ENCODE data around the gene GTF3C1. TPM values are rescaled to one million over a fixed set of nuclear protein-coding genes. Genes with fewer than 3 reads are reported as not detected.

GTF3C1 gene
- total and polyA plus RNA-seq, 2 of the 8 experiments (the other 6 are each of a cell fraction or from before 2014, with no cell fraction given): 89.3 to 126 TPM

DNA sequence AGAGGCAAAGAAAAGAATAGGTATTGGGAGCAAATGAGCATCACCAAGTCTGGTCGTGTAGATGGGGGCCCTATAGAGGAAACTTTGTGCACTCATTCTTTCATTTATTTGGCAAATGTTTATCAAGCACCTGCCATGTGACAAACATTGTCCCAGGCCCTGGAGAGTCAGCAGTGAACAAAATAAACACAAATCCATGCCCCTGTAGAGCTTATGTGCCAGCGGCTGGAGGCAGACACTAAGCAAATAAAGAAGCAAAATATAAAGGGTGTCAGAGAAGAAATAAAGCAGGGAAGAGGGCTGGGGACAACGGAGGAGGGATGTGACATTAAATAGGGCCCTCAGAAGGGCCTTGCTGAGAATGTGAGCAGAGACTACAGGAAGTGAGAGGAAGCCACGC lies 45.8 kb upstream of the GTF3C1 start:
- H3K4me3 ChIP-seq (ENCODE audit: extremely low read depth in 1 of 4, insufficient read depth in 2 of 4, low read depth in 3 of 4, low read length in 4 of 4): no peak overlapping the region
- ChIA-PET POLR2A (ENCODE audit: partially characterized antibody) (no interaction called here), CTCF (ENCODE audit: partially characterized antibody) (interaction anchor here (1.5 to 4.6 kb wide), 3 partner anchors 9 to 103 kb away, joined by 4 to 19 read pairs (median 7); no protein-coding TSS in a partner anchor)
- H4K20me1 ChIP-seq (replicated peaks in 1 of 2; ENCODE audit: control insufficient read depth in 1 of 2, insufficient read depth in 2 of 2, low read length in 2 of 2): no peaks in the 10 kb centered on the region
- H2BK12ac ChIP-seq (ENCODE audit: low read depth, low read length): no peak overlapping the region
- H3K4ac ChIP-seq (replicated peaks; ENCODE audit: insufficient read length, low read depth, low read length): no peak overlapping the region
- no peaks in the 10 kb centered on the region for H3K79me1 ChIP-seq (ENCODE audit: low read depth, low read length)
- H3K18ac ChIP-seq (ENCODE audit: extremely low read depth, low read length): no peak overlapping the region
- no peak overlapping the region for H3K14ac ChIP-seq (ENCODE audit: insufficient read length)
- no peak overlapping the region for H3K9ac ChIP-seq (replicated peaks in 1 of 4; ENCODE audit: extremely low read depth in 1 of 4, low read depth in 3 of 4, low read length in 3 of 4)
- FAIRE-seq (no peak), DNase-seq (ENCODE audit: low read depth in 1 of 2, low spot score in 2 of 2) (no peak)
- no peak overlapping the region for H2AFZ ChIP-seq (ENCODE audit: low read length)
- H3K23ac ChIP-seq (ENCODE audit: insufficient read length): no peak overlapping the region
- no peaks in the 10 kb centered on the region for H3K9me3 ChIP-seq (ENCODE audit: insufficient read depth in 2 of 2, low read depth in 1 of 2, low read length in 1 of 2)
- H2BK5ac ChIP-seq (ENCODE audit: low read depth, low read length): no peak overlapping the region
- H2BK120ac ChIP-seq (replicated peaks; ENCODE audit: low read depth, low read length): no peak overlapping the region
- H2AK5ac ChIP-seq (ENCODE audit: low read depth, low read length): no peak overlapping the region
- H3K27me3 ChIP-seq (replicated peaks in 1 of 4; ENCODE audit: control insufficient read depth in 3 of 4, extremely low read depth in 1 of 4, insufficient read depth in 3 of 4, low read length in 3 of 4): no peaks in the 10 kb centered on the region
- 79% methylated on average over 4 of the region's 4 CpGs; no CpG with 5 or more reads in 1 of the 2 experiments for WGBS, 2 experiments (ENCODE audit: extremely low coverage in 1 of 2, insufficient coverage in 1 of 2, insufficient read length in 1 of 2, insufficient replicate concordance in 2 of 2, low coverage in 1 of 2, low lambda C conversion rate in 2 of 2, missing lambda C conversion rate in 1 of 2)
- no peaks in the 10 kb centered on the region for H3K36me3 ChIP-seq (ENCODE audit: control insufficient read depth in 2 of 4, insufficient read depth in 4 of 4, low read length in 3 of 4)
- H3K79me2 ChIP-seq (ENCODE audit: control insufficient read depth in 1 of 2, insufficient read depth in 2 of 2, low read length in 2 of 2): no peaks in the 10 kb centered on the region
- H4K8ac ChIP-seq (ENCODE audit: extremely low read depth, insufficient read depth, low read length): no peak overlapping the region
- no peak overlapping the region for H4K91ac ChIP-seq (replicated peaks; ENCODE audit: insufficient read length, low read length)
- no peak overlapping the region for H3K4me2 ChIP-seq (ENCODE audit: insufficient read depth in 1 of 2, low read depth in 2 of 2, low read length in 2 of 2)
- no peak overlapping the region for H3K27ac ChIP-seq (ENCODE audit: low read depth, low read length)
- no peak overlapping the region for H4K5ac ChIP-seq (ENCODE audit: insufficient read length, low read depth, low read length)
- no peak overlapping the region; the same call in 1 of the 2 replicates for H2BK15ac ChIP-seq (ENCODE audit: low read length)
- no peaks in the 10 kb centered on the region for H3K23me2 ChIP-seq (ENCODE audit: low read depth, low read length)
- H2BK20ac ChIP-seq (ENCODE audit: low read length): no peak overlapping the region
- peaks cover 0 to 17% (median 8%) of the 10 kb centered on the region in 4 experiments; a peak in 6 of 7 replicates for H3K4me1 ChIP-seq (replicated peaks in 1 of 4; ENCODE audit: control insufficient read depth in 3 of 4, insufficient read depth in 4 of 4, low read length in 3 of 4)
- H3K56ac ChIP-seq (replicated peaks; ENCODE audit: insufficient read length, low read depth, low read length): no peak overlapping the region
- TF ChIP-seq RNF2 (IDR thresholded peaks at IDR 0.05; ENCODE audit: borderline replicate concordance, low read depth, low read length, missing control alignments, poor library complexity, severe bottlenecking) (no peak), RFX5 (IDR thresholded peaks at IDR 0.05; ENCODE audit: borderline replicate concordance, low read depth, low read length) (no peak), JUN (IDR thresholded peaks at IDR 0.05; ENCODE audit: low read depth, low read length) (no peak), CHD1 (IDR thresholded peaks at IDR 0.05; ENCODE audit: low read depth, low read length) (no peak), SIRT6 (IDR thresholded peaks at IDR 0.05; ENCODE audit: low read length) (no peak), BACH1 (IDR thresholded peaks at IDR 0.05; ENCODE audit: low read length) (no peak), ZNF274 (IDR thresholded peaks at IDR 0.05; ENCODE audit: borderline replicate concordance, extremely low read depth, low read length) (no peak), YY1 (IDR thresholded peaks at IDR 0.05; ENCODE audit: low read depth, low read length) (no peak), TEAD4 (IDR thresholded peaks at IDR 0.05; ENCODE audit: low read depth, low read length) (no peak), NANOG (IDR thresholded peaks at IDR 0.05; ENCODE audit: insufficient read depth, low read depth, low read length, poor library complexity, severe bottlenecking) (no peak), SP4 (IDR thresholded peaks at IDR 0.05; ENCODE audit: low read length) (no peak), SIN3A (conservative IDR thresholded peaks at IDR 0.05 in 1 of 2, IDR thresholded peaks at IDR 0.05 in 1 of 2; ENCODE audit: low read depth in 1 of 2, low read length in 2 of 2) (no peak), RXRA (IDR thresholded peaks at IDR 0.05; ENCODE audit: insufficient read depth, low read depth, low read length) (no peak)
- TF ChIP-seq, protein P1, sequence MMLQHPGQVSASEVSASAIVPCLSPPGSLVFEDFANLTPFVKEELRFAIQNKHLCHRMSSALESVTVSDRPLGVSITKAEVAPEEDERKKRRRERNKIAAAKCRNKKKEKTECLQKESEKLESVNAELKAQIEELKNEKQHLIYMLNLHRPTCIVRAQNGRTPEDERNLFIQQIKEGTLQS (IDR thresholded peaks at IDR 0.05; ENCODE audit: insufficient read depth, low read depth, low read length): no peak
